Mesothelial cell of epicardium (in vitro differentiated cells): Measurements from ENCODE around the gene PTPRU. TPM values are rescaled to one million over a fixed set of nuclear protein-coding genes. Genes with fewer than 3 reads are reported as not detected.
A peak's percentile ranks its signal among the peaks of the same experiment; 100 is the strongest.

Experiments
- DNase-seq, 2 experiments: peaks; one replicate each; pipeline ENCODE4 v3.0.0; 2021; ENCODE audit warnings: low spot score in 2 of 2; ENCODE audit not compliant: unreplicated experiment in 2 of 2
- H3K27ac Mint-ChIP-seq: 2 replicates; pipeline ENCODE4 v1.8.0; 2021; ENCODE audit warnings: mixed read lengths
- H3K27me3 Mint-ChIP-seq: 2 replicates; pipeline ENCODE4 v1.8.0; 2021; ENCODE audit warnings: low read depth, mixed read lengths
- H3K36me3 Mint-ChIP-seq: 2 replicates; pipeline ENCODE4 v1.8.0; 2021; ENCODE audit warnings: mixed read lengths
- H3K4me1 Mint-ChIP-seq: 2 replicates; pipeline ENCODE4 v1.8.0; 2021; ENCODE audit warnings: mixed read lengths
- H3K4me3 Mint-ChIP-seq: 2 replicates; pipeline ENCODE4 v1.8.0; 2021; ENCODE audit warnings: mild to moderate bottlenecking, moderate library complexity, mixed read lengths
- H3K9me3 Mint-ChIP-seq: 2 replicates; pipeline ENCODE4 v1.8.0; 2021; ENCODE audit warnings: mixed read lengths
- total RNA-seq: library from RNA; stranded (reverse); gene quantifications from 3 replicates; pipeline ENCODE4 v1.2.1, GENCODE V29; 2021
- TF ChIP-seq, protein P1 (sequence below): fragments of 200-600 bp; sonication (generic); IDR thresholded peaks from one replicate; pipeline ENCODE4 v1.5.0; 2021; ENCODE audit warnings: antibody characterized with exemption; ENCODE audit not compliant: unreplicated experiment

PTPRU gene
- total RNA-seq, 1 donor from 2014 or later = 151 TPM

- Mint-ChIP-seq H3K27ac (peak overlapping the region; percentile 88), H3K4me1 (peaks cover 31% of the 10 kb centered on the region), H3K36me3 (no peaks in the 10 kb centered on the region), H3K27me3 (no peaks in the 10 kb centered on the region), H3K9me3 (no peaks in the 10 kb centered on the region), H3K4me3 (no peak overlapping the region)
- no peak for DNase-seq
- TF ChIP-seq, protein P1, sequence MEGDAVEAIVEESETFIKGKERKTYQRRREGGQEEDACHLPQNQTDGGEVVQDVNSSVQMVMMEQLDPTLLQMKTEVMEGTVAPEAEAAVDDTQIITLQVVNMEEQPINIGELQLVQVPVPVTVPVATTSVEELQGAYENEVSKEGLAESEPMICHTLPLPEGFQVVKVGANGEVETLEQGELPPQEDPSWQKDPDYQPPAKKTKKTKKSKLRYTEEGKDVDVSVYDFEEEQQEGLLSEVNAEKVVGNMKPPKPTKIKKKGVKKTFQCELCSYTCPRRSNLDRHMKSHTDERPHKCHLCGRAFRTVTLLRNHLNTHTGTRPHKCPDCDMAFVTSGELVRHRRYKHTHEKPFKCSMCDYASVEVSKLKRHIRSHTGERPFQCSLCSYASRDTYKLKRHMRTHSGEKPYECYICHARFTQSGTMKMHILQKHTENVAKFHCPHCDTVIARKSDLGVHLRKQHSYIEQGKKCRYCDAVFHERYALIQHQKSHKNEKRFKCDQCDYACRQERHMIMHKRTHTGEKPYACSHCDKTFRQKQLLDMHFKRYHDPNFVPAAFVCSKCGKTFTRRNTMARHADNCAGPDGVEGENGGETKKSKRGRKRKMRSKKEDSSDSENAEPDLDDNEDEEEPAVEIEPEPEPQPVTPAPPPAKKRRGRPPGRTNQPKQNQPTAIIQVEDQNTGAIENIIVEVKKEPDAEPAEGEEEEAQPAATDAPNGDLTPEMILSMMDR = no peak
Observed at GRCh38 chr1:29240986-29241385, 4.7 kb downstream of the PTPRU start.

DNA sequence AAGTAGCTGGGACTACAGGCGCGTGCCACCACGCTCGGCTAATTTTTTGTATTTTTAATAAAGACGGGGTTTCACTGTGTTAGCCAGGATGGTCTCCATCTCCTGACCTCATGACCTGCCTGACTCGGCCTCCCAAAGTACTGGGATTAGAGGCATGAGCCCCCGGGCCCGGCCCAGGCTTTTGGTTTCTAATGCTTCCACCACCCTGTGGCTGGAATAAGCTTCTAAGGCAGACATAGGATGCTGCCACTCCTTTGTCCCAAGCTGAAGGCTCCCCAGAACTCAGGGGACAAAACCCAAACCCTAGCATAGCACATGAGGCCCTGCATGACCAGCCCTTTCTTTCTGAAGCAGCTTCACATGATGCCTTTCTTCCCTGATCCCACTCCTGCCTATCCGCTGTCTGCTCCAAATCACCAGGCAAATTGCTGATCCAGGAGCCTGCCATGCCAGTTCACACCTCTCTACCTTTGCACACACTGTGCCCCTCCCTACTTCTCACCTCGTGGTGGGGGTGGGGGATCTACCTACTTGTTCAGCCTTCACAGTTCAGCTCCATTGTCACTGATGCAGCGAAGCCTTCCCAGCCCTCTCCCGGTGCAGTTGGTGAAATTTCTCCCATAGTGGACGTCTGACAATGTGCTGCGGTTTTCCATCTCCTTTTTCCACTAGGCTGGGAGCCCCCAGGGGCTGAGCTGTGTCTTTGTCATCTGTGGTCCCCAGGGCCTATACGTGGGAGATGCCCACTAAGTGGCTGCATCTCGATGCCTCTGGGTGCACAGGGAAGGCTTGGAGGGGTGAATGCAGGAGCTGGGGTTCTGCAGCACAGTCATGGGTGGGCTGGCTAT lies 6.9 kb downstream of the PTPRU start:
- Mint-ChIP-seq H3K36me3 (no peaks in the 10 kb centered on the region), H3K4me1 (peaks cover 44% of the 10 kb centered on the region), H3K27ac (no peak overlapping the region), H3K9me3 (no peaks in the 10 kb centered on the region), H3K4me3 (no peak overlapping the region), H3K27me3 (no peaks in the 10 kb centered on the region)
- TF ChIP-seq, protein P1 = no peak
- DNase-seq = no peak

GRCh38 chr1:29243871-29244200 lies 7.5 kb downstream of the PTPRU start:
- no peak overlapping the region for H3K27ac Mint-ChIP-seq
- H3K36me3 Mint-ChIP-seq = no peaks in the 10 kb centered on the region
- H3K4me1 Mint-ChIP-seq = peaks cover 44% of the 10 kb centered on the region
- H3K9me3 Mint-ChIP-seq = no peaks in the 10 kb centered on the region
- no peak overlapping the region for H3K4me3 Mint-ChIP-seq
- no peaks in the 10 kb centered on the region for H3K27me3 Mint-ChIP-seq
- DNase-seq = no peak
- TF ChIP-seq, protein P1 = no peak

- Mint-ChIP-seq H3K4me1 (peaks cover 45% of the 10 kb centered on the region), H3K36me3 (no peaks in the 10 kb centered on the region), H3K27me3 (no peaks in the 10 kb centered on the region), H3K4me3 (no peak overlapping the region), H3K9me3 (no peaks in the 10 kb centered on the region), H3K27ac (no peak overlapping the region)
- TF ChIP-seq, protein P1 = no peak
- no peak for DNase-seq
Observed at GRCh38 chr1:29245261-29245660, 8.9 kb downstream of the PTPRU start.

GRCh38 chr1:29245876-29246275 lies 9.6 kb downstream of the PTPRU start:
- H3K9me3 Mint-ChIP-seq = no peaks in the 10 kb centered on the region
- H3K36me3 Mint-ChIP-seq = no peaks in the 10 kb centered on the region
- DNase-seq = no peak
- H3K27ac Mint-ChIP-seq = no peak overlapping the region
- H3K4me1 Mint-ChIP-seq = peaks cover 48% of the 10 kb centered on the region
- TF ChIP-seq, protein P1 = no peak
- H3K4me3 Mint-ChIP-seq = no peak overlapping the region
- H3K27me3 Mint-ChIP-seq = no peaks in the 10 kb centered on the region
